K562 (cell line): Measurements from ENCODE around the gene TMC6. TPM values are rescaled to one million over a fixed set of nuclear protein-coding genes. Genes with fewer than 3 reads are reported as not detected.

Experiments
- BHLHE40 ChIP-seq: IDR thresholded peaks from 2 replicates; pipeline ENCODE4 v1.6.1; 2011; ENCODE audit warnings: low read length, improper control_type of control experiment
- CEBPB ChIP-seq: fragments of 450-650 bp; IDR thresholded peaks from 2 replicates; pipeline ENCODE4 v1.6.1; 2016; ENCODE audit warnings: missing genetic modification characterization, missing compliant biosample characterization
- CTBP1 ChIP-seq: fragments of 450-650 bp; IDR thresholded peaks from 2 replicates; pipeline ENCODE4 v1.6.1; 2016; ENCODE audit warnings: borderline replicate concordance
- CTCF ChIP-seq, 3 experiments: IDR thresholded peaks in 2 of 3; conservative IDR thresholded peaks in 1 of 3; 2 replicates each; pipeline ENCODE4 v1.5.1; 2011 to 2012; ENCODE audit warnings: low read length in 3 of 3, mild to moderate bottlenecking in 3 of 3, control low read depth in 2 of 3, improper control_type of control experiment in 1 of 3, inconsistent platforms in 1 of 3, low read depth in 1 of 3, mixed read lengths in 1 of 3, moderate library complexity in 1 of 3; ENCODE audit not compliant: insufficient read depth in 2 of 3
- ELF2 ChIP-seq: fragments of 250-450 bp; sonication (Bioruptor Pico); IDR thresholded peaks from 2 replicates; pipeline ENCODE4 v1.5.0; 2021; ENCODE audit warnings: mild to moderate bottlenecking
- ERF ChIP-seq: fragments of 450-650 bp; formaldehyde crosslinking; IDR thresholded peaks from 2 replicates; pipeline ENCODE4 v1.4.0; 2020; ENCODE audit warnings: mild to moderate bottlenecking, mixed read lengths
- FUS ChIP-seq: fragments of 200-400 bp; formaldehyde crosslinking; optimal IDR thresholded peaks from 2 replicates; pipeline ENCODE3; 2017; ENCODE audit warnings: low read depth, low read length
- MTA3 ChIP-seq: fragments of 450-650 bp; formaldehyde crosslinking; IDR thresholded peaks from 2 replicates; pipeline ENCODE4 v1.6.1; 2017; ENCODE audit warnings: mild to moderate bottlenecking, borderline replicate concordance
- NR3C1 ChIP-seq: sonication (generic); formaldehyde crosslinking; IDR thresholded peaks from 2 replicates; pipeline ENCODE4 v1.8.1; 2022; ENCODE audit warnings: missing genetic modification reagents
- PRDM10 ChIP-seq: fragments of 450-650 bp; IDR thresholded peaks from 2 replicates; pipeline ENCODE4 v1.6.1; 2018; ENCODE audit not compliant: partially characterized antibody
- ZNF146 ChIP-seq: IDR thresholded peaks from one replicate; pipeline ENCODE4 v1.6.1; 2018; ENCODE audit warnings: missing compliant biosample characterization; ENCODE audit not compliant: unreplicated experiment
- polyA plus RNA-seq, 8 experiments: library from polyadenylated mRNA; depleted of rRNA in 4 of 8; stranded (reverse) in 5 of 8; unstranded in 3 of 8; fragments of >200 nt; fragmentation: Nextera tagmentation in 2 of 8; fragmentation: Illumina TruSeq in 1 of 8; extraction: Ambion mirVana in 2 of 8; extraction: Trizol in 1 of 8; gene quantifications; 2 replicates each; pipeline versions ENCODE4 v1.2.1 to v1.2.3, GENCODE V29; 2011 to 2014; ENCODE audit warnings: inconsistent platforms in 1 of 8, missing spikeins in 1 of 8
- total RNA-seq, 7 experiments: library from RNA; depleted of rRNA in 6 of 7; stranded (reverse); fragments of >200 nt in 6 of 7; fragmentation: Illumina TruSeq in 2 of 7; extraction: Trizol in 2 of 7; gene quantifications; 2 replicates each; pipeline versions ENCODE4 v1.2.1 to v1.2.3, GENCODE V29; 2011 to 2021; ENCODE audit warnings: low replicate concordance in 1 of 7
- TF ChIP-seq, protein P1 (sequence below): sonication (generic); formaldehyde crosslinking; IDR thresholded peaks from 2 replicates; pipeline ENCODE4 v1.8.0; 2022; ENCODE audit warnings: missing genetic modification reagents, mild to moderate bottlenecking, moderate library complexity, borderline replicate concordance
- TF ChIP-seq, protein P2 (sequence below): fragments of 450-650 bp; formaldehyde crosslinking; IDR thresholded peaks from 2 replicates; pipeline ENCODE4 v1.4.0; 2020; ENCODE audit warnings: mild to moderate bottlenecking
- TF ChIP-seq, protein P3 (sequence below): sonication (generic); formaldehyde crosslinking; IDR thresholded peaks from 2 replicates; pipeline ENCODE4 v1.8.0; 2023; ENCODE audit warnings: mild to moderate bottlenecking, missing genetic modification reagents

TMC6 gene
- total and polyA plus RNA-seq, 9 of the 15 experiments (the other 6 are each of a cell fraction or from before 2014, with no cell fraction given): 4.1 to 351 (median 66.9) TPM

- TF ChIP-seq, protein P1, sequence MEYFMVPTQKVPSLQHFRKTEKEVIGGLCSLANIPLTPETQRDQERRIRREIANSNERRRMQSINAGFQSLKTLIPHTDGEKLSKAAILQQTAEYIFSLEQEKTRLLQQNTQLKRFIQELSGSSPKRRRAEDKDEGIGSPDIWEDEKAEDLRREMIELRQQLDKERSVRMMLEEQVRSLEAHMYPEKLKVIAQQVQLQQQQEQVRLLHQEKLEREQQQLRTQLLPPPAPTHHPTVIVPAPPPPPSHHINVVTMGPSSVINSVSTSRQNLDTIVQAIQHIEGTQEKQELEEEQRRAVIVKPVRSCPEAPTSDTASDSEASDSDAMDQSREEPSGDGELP (CRISPR knock-in tag): peak; percentile 81
- TF ChIP-seq MTA3 (peak; percentile 80), NR3C1 (CRISPR knock-in tag) (no peak), BHLHE40 (peak; percentile 77), ERF (0 out of 2 replicates have a peak, but pooled peaks have one; percentile 24), ZNF146 (no peak), ELF2 (no peak), CTCF (IDR thresholded peaks at IDR 0.05 in 2 of 3, conservative IDR thresholded peaks at IDR 0.05 in 1 of 3; ENCODE audit: insufficient read depth in 2 of 3, low read depth in 1 of 3, low read length in 3 of 3) (no peak), CEBPB (peak; percentile 34; the same call in 1 of the 2 replicates), CTBP1 (peak; percentile 44; the same call in 1 of the 2 replicates), PRDM10 (peak; percentile 31), FUS (peak; percentile 44)
- TF ChIP-seq, protein P2, sequence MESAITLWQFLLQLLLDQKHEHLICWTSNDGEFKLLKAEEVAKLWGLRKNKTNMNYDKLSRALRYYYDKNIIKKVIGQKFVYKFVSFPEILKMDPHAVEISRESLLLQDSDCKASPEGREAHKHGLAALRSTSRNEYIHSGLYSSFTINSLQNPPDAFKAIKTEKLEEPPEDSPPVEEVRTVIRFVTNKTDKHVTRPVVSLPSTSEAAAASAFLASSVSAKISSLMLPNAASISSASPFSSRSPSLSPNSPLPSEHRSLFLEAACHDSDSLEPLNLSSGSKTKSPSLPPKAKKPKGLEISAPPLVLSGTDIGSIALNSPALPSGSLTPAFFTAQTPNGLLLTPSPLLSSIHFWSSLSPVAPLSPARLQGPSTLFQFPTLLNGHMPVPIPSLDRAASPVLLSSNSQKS (CRISPR knock-in tag): no peak
- TF ChIP-seq, protein P3, sequence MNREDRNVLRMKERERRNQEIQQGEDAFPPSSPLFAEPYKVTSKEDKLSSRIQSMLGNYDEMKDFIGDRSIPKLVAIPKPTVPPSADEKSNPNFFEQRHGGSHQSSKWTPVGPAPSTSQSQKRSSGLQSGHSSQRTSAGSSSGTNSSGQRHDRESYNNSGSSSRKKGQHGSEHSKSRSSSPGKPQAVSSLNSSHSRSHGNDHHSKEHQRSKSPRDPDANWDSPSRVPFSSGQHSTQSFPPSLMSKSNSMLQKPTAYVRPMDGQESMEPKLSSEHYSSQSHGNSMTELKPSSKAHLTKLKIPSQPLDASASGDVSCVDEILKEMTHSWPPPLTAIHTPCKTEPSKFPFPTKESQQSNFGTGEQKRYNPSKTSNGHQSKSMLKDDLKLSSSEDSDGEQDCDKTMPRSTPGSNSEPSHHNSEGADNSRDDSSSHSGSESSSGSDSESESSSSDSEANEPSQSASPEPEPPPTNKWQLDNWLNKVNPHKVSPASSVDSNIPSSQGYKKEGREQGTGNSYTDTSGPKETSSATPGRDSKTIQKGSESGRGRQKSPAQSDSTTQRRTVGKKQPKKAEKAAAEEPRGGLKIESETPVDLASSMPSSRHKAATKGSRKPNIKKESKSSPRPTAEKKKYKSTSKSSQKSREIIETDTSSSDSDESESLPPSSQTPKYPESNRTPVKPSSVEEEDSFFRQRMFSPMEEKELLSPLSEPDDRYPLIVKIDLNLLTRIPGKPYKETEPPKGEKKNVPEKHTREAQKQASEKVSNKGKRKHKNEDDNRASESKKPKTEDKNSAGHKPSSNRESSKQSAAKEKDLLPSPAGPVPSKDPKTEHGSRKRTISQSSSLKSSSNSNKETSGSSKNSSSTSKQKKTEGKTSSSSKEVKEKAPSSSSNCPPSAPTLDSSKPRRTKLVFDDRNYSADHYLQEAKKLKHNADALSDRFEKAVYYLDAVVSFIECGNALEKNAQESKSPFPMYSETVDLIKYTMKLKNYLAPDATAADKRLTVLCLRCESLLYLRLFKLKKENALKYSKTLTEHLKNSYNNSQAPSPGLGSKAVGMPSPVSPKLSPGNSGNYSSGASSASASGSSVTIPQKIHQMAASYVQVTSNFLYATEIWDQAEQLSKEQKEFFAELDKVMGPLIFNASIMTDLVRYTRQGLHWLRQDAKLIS (CRISPR knock-in tag): 0 out of 2 replicates have a peak, but pooled peaks have one; percentile 55
Observed at GRCh38 chr17:78140169-78141051, 11.9 kb upstream of the TMC6 start (continued).
